Fibroblast of skin of right biceps (primary cell): Measurements from ENCODE around the gene RNASE7.

ENCODE experiments used
- DNase-seq: peaks from one replicate; pipeline ENCODE4 v3.0.0-alpha.2; 2013

Gene RNASE7

GRCh38 chr14:21069388-21070082 lies 27.4 kb downstream of the RNASE7 start:
- DNase-seq, result peak; percentile 48

GRCh38 chr14:21070083-21070609 lies 28.0 kb downstream of the RNASE7 start, which contains the start of gene ARHGEF40:
TSS of gene ARHGEF40 (plus strand) at chr14:21070304. CDS start at chr14:21070397, 93 bp downstream.
- DNase-seq, result peak; percentile 66

GRCh38 chr14:21070610-21071224 lies 28.6 kb downstream of the RNASE7 start:
- DNase-seq, result peak; percentile 56

GRCh38 chr14:21071225-21072030 lies 29.3 kb downstream of the RNASE7 start:
- peak; percentile 97 for DNase-seq

- peak; percentile 86 for DNase-seq
Observed at GRCh38 chr14:21072031-21072473, 29.9 kb downstream of the RNASE7 start.

- no peak for DNase-seq
Observed at GRCh38 chr14:21072781-21073339, 30.7 kb downstream of the RNASE7 start.

GRCh38 chr14:21073921-21074320 lies 31.8 kb downstream of the RNASE7 start:
- DNase-seq, result no peak

- DNase-seq, result no peak
Observed at GRCh38 chr14:21074398-21075272, 32.5 kb downstream of the RNASE7 start.

- DNase-seq, result no peak
Observed at GRCh38 chr14:21075719-21076437, 33.7 kb downstream of the RNASE7 start.

- no peak for DNase-seq
Observed at GRCh38 chr14:21077672-21078071, 35.5 kb downstream of the RNASE7 start.

GRCh38 chr14:21078287-21078686 lies 36.1 kb downstream of the RNASE7 start:
- no peak for DNase-seq

GRCh38 chr14:21078726-21079125 lies 36.6 kb downstream of the RNASE7 start:
- DNase-seq, result no peak

GRCh38 chr14:21081521-21082142 lies 39.5 kb downstream of the RNASE7 start:
- no peak for DNase-seq

- no peak for DNase-seq
Observed at GRCh38 chr14:21083565-21084325, 41.6 kb downstream of the RNASE7 start.

- no peak for DNase-seq
Observed at GRCh38 chr14:21084396-21084795, 42.2 kb downstream of the RNASE7 start.

GRCh38 chr14:21084998-21085853 lies 43.1 kb downstream of the RNASE7 start:
- DNase-seq, result peak; percentile 54

GRCh38 chr14:21086908-21087293 lies 44.7 kb downstream of the RNASE7 start:
- no peak for DNase-seq

- DNase-seq, result peak; percentile 96
Observed at GRCh38 chr14:21087294-21088091, 45.3 kb downstream of the RNASE7 start.
